Liver (tissue), 9 donors: ENCODE data around the gene PKD1L1. TPM values are rescaled to one million over a fixed set of nuclear protein-coding genes. Genes with fewer than 3 reads are reported as not detected.

Source experiments
- DNase-seq: peaks from one replicate; pipeline ENCODE4 v3.0.0-alpha.2; 2017; ENCODE audit warnings: low spot score
- H3K27ac ChIP-seq, 2 donors: one replicate each; pipeline ENCODE4 v1.7.0; 2013; ENCODE audit warnings: inconsistent platforms in 2 of 2, low read length in 2 of 2, control low read depth in 1 of 2, low read depth in 1 of 2, mild to moderate bottlenecking in 1 of 2
- H3K27me3 ChIP-seq, 4 donors: one replicate each; pipeline versions ENCODE4 v1.6.1 to v1.7.0; 2013; ENCODE audit warnings: low read length in 3 of 4, inconsistent platforms in 1 of 4, mild to moderate bottlenecking in 1 of 4, moderate library complexity in 1 of 4; ENCODE audit not compliant: control insufficient read depth in 4 of 4, insufficient read depth in 4 of 4
- H3K36me3 ChIP-seq, 4 donors: one replicate each; pipeline versions ENCODE4 v1.6.1 to v1.7.0; 2013; ENCODE audit warnings: low read length in 3 of 4, mild to moderate bottlenecking in 3 of 4, low read depth in 1 of 4, moderate library complexity in 1 of 4; ENCODE audit not compliant: control insufficient read depth in 4 of 4, insufficient read depth in 3 of 4
- H3K4me1 ChIP-seq, 4 donors: one replicate each; pipeline versions ENCODE4 v1.6.1 to v1.7.0; 2013; ENCODE audit warnings: low read length in 3 of 4, mild to moderate bottlenecking in 3 of 4, moderate library complexity in 1 of 4; ENCODE audit not compliant: control insufficient read depth in 4 of 4, insufficient read depth in 4 of 4
- H3K4me3 ChIP-seq, 3 donors: one replicate each; pipeline versions ENCODE4 v1.6.1 to v1.7.0; 2013; ENCODE audit warnings: low read length in 3 of 3, control low read depth in 1 of 3, low read depth in 1 of 3, mild to moderate bottlenecking in 1 of 3
- H3K9ac ChIP-seq, 2 donors: one replicate each; pipeline ENCODE4 v1.7.0; 2013; ENCODE audit warnings: low read length in 2 of 2, mild to moderate bottlenecking in 2 of 2, moderate library complexity in 2 of 2, control low read depth in 1 of 2, low read depth in 1 of 2
- H3K9me3 ChIP-seq, 4 donors: one replicate each; pipeline versions ENCODE4 v1.6.1 to v1.7.0; 2013; ENCODE audit warnings: low read length in 3 of 4; ENCODE audit not compliant: control insufficient read depth in 4 of 4
- ATF3 ChIP-seq: IDR thresholded peaks from 2 replicates; pipeline ENCODE4 v1.6.1; 2016; ENCODE audit warnings: antibody characterized with exemption
- CTCF ChIP-seq: fragments of 150-350 bp; IDR thresholded peaks from 2 replicates; pipeline ENCODE4 v1.5.1; 2017; ENCODE audit warnings: improper control_type of control experiment, low read depth, low read length; ENCODE audit not compliant: missing input control
- FOXA1 ChIP-seq: IDR thresholded peaks from 2 replicates; pipeline ENCODE4 v1.6.1; 2016; ENCODE audit warnings: antibody characterized with exemption
- GABPA ChIP-seq, 2 donors: IDR thresholded peaks in 1 of 2; conservative IDR thresholded peaks in 1 of 2; 2 replicates each; pipeline ENCODE4 v1.6.1; 2016; ENCODE audit warnings: antibody characterized with exemption in 2 of 2, mild to moderate bottlenecking in 1 of 2, moderate library complexity in 1 of 2
- HNF4A ChIP-seq, 2 donors: conservative IDR thresholded peaks; 2 replicates each; pipeline ENCODE4 v1.6.1; 2016; ENCODE audit warnings: antibody characterized with exemption in 2 of 2, mild to moderate bottlenecking in 2 of 2
- HNF4G ChIP-seq: IDR thresholded peaks from 2 replicates; pipeline ENCODE4 v1.6.1; 2016; ENCODE audit warnings: antibody characterized with exemption
- JUND ChIP-seq, 2 donors: IDR thresholded peaks; 2 replicates each; pipeline ENCODE4 v1.6.1; 2016; ENCODE audit warnings: antibody characterized with exemption in 2 of 2
- MAX ChIP-seq: IDR thresholded peaks from 2 replicates; pipeline ENCODE4 v1.6.1; 2016; ENCODE audit warnings: antibody characterized with exemption
- NR2F2 ChIP-seq: IDR thresholded peaks from 2 replicates; pipeline ENCODE4 v1.6.1; 2016; ENCODE audit warnings: antibody characterized with exemption
- REST ChIP-seq: IDR thresholded peaks from 2 replicates; pipeline ENCODE4 v1.6.1; 2016; ENCODE audit warnings: antibody characterized with exemption, mild to moderate bottlenecking
- RXRA ChIP-seq, 2 donors: IDR thresholded peaks; 2 replicates each; pipeline ENCODE4 v1.6.1; 2017 to 2018; ENCODE audit warnings: antibody characterized with exemption in 2 of 2, mild to moderate bottlenecking in 1 of 2
- SP1 ChIP-seq: IDR thresholded peaks from 2 replicates; pipeline ENCODE4 v1.6.1; 2018; ENCODE audit warnings: antibody characterized with exemption, mild to moderate bottlenecking
- TAF1 ChIP-seq: conservative IDR thresholded peaks from 2 replicates; pipeline ENCODE4 v1.6.1; 2016; ENCODE audit warnings: antibody characterized with exemption, mild to moderate bottlenecking
- YY1 ChIP-seq: IDR thresholded peaks from 2 replicates; pipeline ENCODE4 v1.6.1; 2016; ENCODE audit warnings: antibody characterized with exemption, mild to moderate bottlenecking
- ZBTB33 ChIP-seq: IDR thresholded peaks from 2 replicates; pipeline ENCODE4 v1.6.1; 2016; ENCODE audit warnings: antibody characterized with exemption
- WGBS: extraction: QIAGEN DNeasy Blood & Tissue Kit; methylation state at CpG from one replicate; pipeline ENCODE4 v1.1.7; 2013; 5-methylcytosine and 5-hydroxymethylcytosine counted together
- polyA plus RNA-seq, 2 donors: library from polyadenylated mRNA; stranded (reverse) in 1 of 2; unstranded in 1 of 2; fragments of 200-250 nt in 1 of 2; fragments of >200 nt in 1 of 2; fragmentation: Nextera tagmentation in 1 of 2; extraction: Ambion mirVana in 1 of 2; gene quantifications; one replicate each; pipeline versions ENCODE4 v1.2.1 to v1.2.3, GENCODE V29; 2013 to 2015
- total RNA-seq, 2 donors: library from RNA; depleted of rRNA; stranded (reverse); fragments of >200 nt; gene quantifications; one replicate each; pipeline ENCODE4 v1.2.3, GENCODE V29; 2014
- donor health status: healthy.
- donor health status: healthy.
- donor health status: healthy.
- donor health status: healthy.
- donor health status: healthy.

The PKD1L1 gene
- total and polyA plus RNA-seq, 4 donors = 0.08 to 0.25 (median 0.11) TPM

GRCh38 chr7:47908720-47909119 lies 39.5 kb downstream of the PKD1L1 start (continued):
- TF ChIP-seq CTCF = no peak
- TF ChIP-seq GABPA (IDR thresholded peaks at IDR 0.05 in 1 of 2, conservative IDR thresholded peaks at IDR 0.05 in 1 of 2) = no peak

- no peaks in the 10 kb centered on the region for H3K9me3 ChIP-seq
- H3K9ac ChIP-seq = no peak overlapping the region
- H3K4me3 ChIP-seq = no peak overlapping the region
- TF ChIP-seq HNF4A (conservative IDR thresholded peaks at IDR 0.05) (no peak), MAX (no peak), YY1 (no peak), ZBTB33 (no peak), JUND (IDR thresholded peaks at IDR 0.05) (no peak), CTCF (no peak), TAF1 (no peak), SP1 (no peak), NR2F2 (no peak), HNF4G (no peak), ATF3 (no peak), RXRA (IDR thresholded peaks at IDR 0.05) (no peak), REST (no peak), FOXA1 (no peak)
- no peaks in the 10 kb centered on the region for H3K36me3 ChIP-seq
- H3K27me3 ChIP-seq = no peaks in the 10 kb centered on the region
- DNase-seq = no peak
- no peak overlapping the region for H3K27ac ChIP-seq
- 91% methylated on average over 9 of the region's 9 CpGs for WGBS
- H3K4me1 ChIP-seq = no peaks in the 10 kb centered on the region
Measured at GRCh38 chr7:47907981-47908616, 40.2 kb downstream of the PKD1L1 start.
